Subcutaneous adipose tissue (tissue), 4 donors: ENCODE results near the gene CHL1. TPM values are rescaled to one million over a fixed set of nuclear protein-coding genes. Genes with fewer than 3 reads are reported as not detected.

Experiments used
- CTCF ChIP-seq: fragments of 450-650 bp; IDR thresholded peaks from one replicate; pipeline ENCODE4 v1.5.1; 2016; ENCODE audit warnings: low read depth, mild to moderate bottlenecking, control low read depth, antibody characterized with exemption, moderate library complexity
- total RNA-seq, 4 donors: library from RNA; depleted of rRNA; stranded (reverse); fragments of >200 nt; gene quantifications; one replicate each; pipeline ENCODE4 v1.1.0, GENCODE V29; 2016

CHL1 gene
- total RNA-seq, 4 donors from 2014 or later: 34.4 to 173 (median 45.5) TPM

GRCh38 chr3:425079-425478 lies 228.5 kb downstream of the CHL1 start:
- no peak for TF ChIP-seq CTCF

DNA sequence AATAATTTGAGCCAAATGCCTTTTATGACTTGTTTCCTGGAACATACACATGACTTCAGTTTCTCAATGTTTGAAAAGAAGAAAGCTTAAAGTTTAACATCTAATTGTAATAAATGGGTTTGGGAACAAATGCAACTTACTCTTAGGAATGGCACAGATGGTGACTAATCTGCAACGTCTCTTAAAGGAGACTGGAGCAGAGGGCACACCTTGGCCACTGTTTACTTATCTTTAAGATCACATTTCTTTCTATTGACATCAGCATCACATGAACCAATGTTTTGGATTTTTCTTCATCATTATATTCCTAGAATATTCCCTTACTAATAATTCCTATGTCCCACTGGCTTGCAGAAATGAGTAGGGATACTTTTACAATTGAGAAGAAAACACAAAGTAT lies 229.5 kb downstream of the CHL1 start:
- TF ChIP-seq CTCF: no peak

DNA sequence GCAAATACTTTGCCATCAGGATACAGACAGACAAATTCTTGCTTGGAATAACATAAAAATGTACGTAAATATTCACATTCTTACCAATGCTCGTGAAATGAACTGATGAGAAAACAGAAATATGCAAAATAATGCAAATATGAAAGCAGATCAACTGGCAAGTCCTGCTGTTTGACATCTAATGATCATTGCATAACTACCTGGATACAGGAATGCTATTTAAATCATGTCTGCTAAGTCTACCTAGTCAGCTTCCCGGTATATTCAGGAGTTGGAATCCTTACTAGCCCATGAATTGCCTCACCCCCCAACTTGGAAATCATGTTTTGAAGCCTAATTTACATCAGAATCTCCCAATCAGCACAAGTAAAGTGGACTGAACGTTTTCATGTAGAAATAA lies 230.6 kb downstream of the CHL1 start:
- no peak for TF ChIP-seq CTCF

GRCh38 chr3:430186-430585 lies 233.6 kb downstream of the CHL1 start:
- TF ChIP-seq CTCF: no peak

- TF ChIP-seq CTCF: no peak
These were observed 238.6 kb downstream of the CHL1 start for GRCh38 chr3:435161-435560.

DNA sequence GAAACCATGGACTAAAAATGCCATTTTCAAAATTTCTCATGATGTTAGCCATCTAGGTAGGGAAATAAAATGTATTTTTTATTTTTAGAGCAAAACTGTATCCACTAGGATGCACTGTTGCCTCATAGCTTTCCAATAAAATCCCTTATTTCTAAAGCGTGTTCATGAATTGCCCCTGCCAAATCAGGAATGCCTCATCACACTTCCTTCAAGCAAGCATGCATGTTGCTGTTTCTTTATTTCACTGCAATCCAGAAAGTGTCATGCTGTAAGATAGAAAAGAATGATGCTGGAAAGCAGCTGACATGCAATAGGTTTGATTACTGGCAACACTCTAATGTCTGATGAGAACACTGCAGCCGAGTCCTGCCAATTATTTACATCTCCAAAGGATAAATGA lies 239.5 kb downstream of the CHL1 start:
- no peak for TF ChIP-seq CTCF

DNA sequence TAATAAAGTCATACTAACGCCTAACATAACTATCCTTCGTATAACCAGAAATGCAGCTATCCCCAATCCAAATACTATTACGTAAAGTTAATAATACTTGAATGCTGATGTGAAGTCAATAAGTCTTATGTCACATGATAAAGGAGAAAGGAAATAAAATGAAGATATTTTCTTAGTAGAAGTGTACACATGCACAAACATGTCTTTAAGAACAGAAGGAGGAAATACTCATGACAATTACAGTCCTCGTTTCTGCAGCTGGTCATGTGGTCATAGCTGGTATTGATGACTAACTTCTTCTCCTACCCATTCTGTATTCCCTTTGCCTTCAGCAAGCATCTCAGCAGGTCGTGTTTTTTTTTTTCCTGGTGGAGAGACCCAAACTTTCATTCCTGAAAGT lies 244.3 kb downstream of the CHL1 start:
- TF ChIP-seq CTCF: no peak
